GM12878 (cell line): ENCODE data around the gene ICE1. TPM values are rescaled to one million over a fixed set of nuclear protein-coding genes. Genes with fewer than 3 reads are reported as not detected.

Experiments
- ATAC-seq: fragments of 200-7000 bp; cut with Tn5 transposase; 3 replicates; pipeline ENCODE4 v1.9.1; 2020; ENCODE audit warnings: mild to moderate bottlenecking, moderate library complexity
- BruUV-seq: library from RNA; stranded (reverse); fragments of 400-500 nt; replicated peaks from 2 replicates; lab custom pipeline; 2021; lab: Mats Ljungman, UMichigan
- CTCF ChIA-PET: fragments of 300-600 bp; sonication (Branson Sonifier 250); formaldehyde crosslinking; extraction: SDS; loops from one replicate; lab custom pipeline; 2021; ENCODE audit warnings: inconsistent platforms; lab: Yijun Ruan, JAX
- POLR2A ChIA-PET: fragments of 350-600 bp; formaldehyde crosslinking; extraction: SDS; loops from one replicate; lab custom pipeline; 2021; ENCODE audit warnings: inconsistent platforms; lab: Charles Lee
- RAD21 ChIA-PET: fragments of 300-600 bp; sonication (Branson Sonifier 250); formaldehyde crosslinking; loops from one replicate; lab custom pipeline; 2023; ENCODE audit warnings: antibody characterized with exemption; ENCODE audit not compliant: unreplicated experiment; lab: Charles Lee
- SMC1A ChIA-PET: fragments of 300-600 bp; sonication (Branson Sonifier 250); formaldehyde crosslinking; loops from one replicate; lab custom pipeline; 2023; ENCODE audit not compliant: unreplicated experiment, uncharacterized antibody; lab: Charles Lee
- DNase-seq: peaks from one replicate; pipeline ENCODE4 v3.0.0-alpha.2; 2011; ENCODE audit warnings: low read depth, low spot score
- FAIRE-seq: peaks from 3 replicates; lab custom pipeline; 2011; peaks lifted over from hg19 to GRCh38; lab: Jason Lieb, UNC
- H2AFZ ChIP-seq: 2 replicates; pipeline ENCODE4 v1.6.0; 2011; ENCODE audit warnings: low read depth, low read length, control low read depth; ENCODE audit not compliant: control insufficient read depth
- H3K27ac ChIP-seq: 2 replicates; pipeline ENCODE4 v1.5.1; 2011; ENCODE audit warnings: control low read depth; ENCODE audit not compliant: control insufficient read depth, insufficient read depth
- H3K27me3 ChIP-seq, 2 experiments: replicated peaks in 1 of 2; 2 replicates each; pipeline versions ENCODE4 v1.6.0 to v1.6.1; 2011; ENCODE audit warnings: low read length in 1 of 2; ENCODE audit not compliant: control insufficient read depth in 2 of 2, insufficient read depth in 2 of 2
- H3K36me3 ChIP-seq, 2 experiments: 2 replicates each; pipeline ENCODE4 v1.5.1; 2011; ENCODE audit warnings: low read length in 1 of 2; ENCODE audit not compliant: control insufficient read depth in 2 of 2, insufficient read depth in 2 of 2
- H3K4me1 ChIP-seq: 2 replicates; pipeline ENCODE4 v1.6.1; 2011; ENCODE audit warnings: mild to moderate bottlenecking, low read length, moderate library complexity, mixed read lengths; ENCODE audit not compliant: control insufficient read depth, insufficient read depth
- H3K4me2 ChIP-seq: 2 replicates; pipeline ENCODE4 v1.6.0; 2011; ENCODE audit warnings: control low read depth; ENCODE audit not compliant: control insufficient read depth, insufficient read depth
- H3K4me3 ChIP-seq: fragments of 200-600 bp; sonication (generic); 2 replicates; pipeline ENCODE4 v1.5.1; 2016
- H3K79me2 ChIP-seq: 2 replicates; pipeline ENCODE4 v1.6.0; 2011; ENCODE audit warnings: low read length; ENCODE audit not compliant: control insufficient read depth, insufficient read depth
- H3K9ac ChIP-seq: 2 replicates; pipeline ENCODE4 v1.8.0; 2011; ENCODE audit warnings: low read length, control low read depth, mixed read lengths; ENCODE audit not compliant: control insufficient read depth, insufficient read depth
- H3K9me3 ChIP-seq: replicated peaks from 3 replicates; pipeline ENCODE4 v1.5.1; 2011; ENCODE audit warnings: mild to moderate bottlenecking, low read length; ENCODE audit not compliant: control insufficient read depth, insufficient read depth
- H4K20me1 ChIP-seq: 2 replicates; pipeline ENCODE4 v1.6.0; 2011; ENCODE audit not compliant: control insufficient read depth, insufficient read depth
- DPF2 ChIP-seq: fragments of 450-650 bp; IDR thresholded peaks from 2 replicates; pipeline ENCODE4 v1.6.1; 2017; ENCODE audit warnings: mild to moderate bottlenecking
- KLF5 ChIP-seq: fragments of 450-650 bp; IDR thresholded peaks from 2 replicates; pipeline ENCODE4 v1.6.1; 2014; ENCODE audit warnings: mild to moderate bottlenecking; ENCODE audit not compliant: partially characterized antibody
- RCOR1 ChIP-seq: conservative IDR thresholded peaks from 2 replicates; pipeline ENCODE4 v1.6.1; 2012; ENCODE audit warnings: low read depth, low read length, improper control_type of control experiment
- SMAD1 ChIP-seq: fragments of 450-650 bp; IDR thresholded peaks from 2 replicates; pipeline ENCODE4 v1.6.1; 2018; ENCODE audit warnings: mild to moderate bottlenecking, low read depth; ENCODE audit not compliant: partially characterized antibody
- YBX1 ChIP-seq: fragments of 450-650 bp; IDR thresholded peaks from 2 replicates; pipeline ENCODE4 v1.6.1; 2016; ENCODE audit warnings: antibody characterized with exemption
- ZNF384 ChIP-seq: IDR thresholded peaks from 2 replicates; pipeline ENCODE4 v1.6.1; 2012; ENCODE audit warnings: low read depth, mild to moderate bottlenecking, low read length, improper control_type of control experiment, borderline replicate concordance
- WGBS: methylation state at CpG from one replicate; pipeline ENCODE4 v1.1.6; 2016; ENCODE audit warnings: low lambda C conversion rate; ENCODE audit not compliant: insufficient replicate concordance, insufficient coverage; ENCODE audit errors: missing lambda C conversion rate; 5-methylcytosine and 5-hydroxymethylcytosine counted together
- in situ Hi-C: fragments of 300-500 bp; cut with MboI; formaldehyde crosslinking; loops from 9 replicates; pipeline ENCODE4 v1.14.3; 2018; ENCODE audit warnings: mixed read lengths
- intact Hi-C: fragments of 100-400 bp; cut with micrococcal nuclease; formaldehyde crosslinking; loops from one replicate; pipeline ENCODE4 v1.14.2; 2022; ENCODE audit not compliant: unreplicated experiment
- polyA plus RNA-seq, 11 experiments: library from polyadenylated mRNA; depleted of rRNA in 4 of 11; unstranded in 6 of 11; stranded (reverse) in 5 of 11; fragments of >200 nt; fragmentation: Nextera tagmentation in 4 of 11; fragmentation: Illumina TruSeq in 1 of 11; extraction: Ambion mirVana in 4 of 11; extraction: Trizol in 1 of 11; gene quantifications; 1 replicate in 1 of 11; 2 replicates in 10 of 11; pipeline versions ENCODE4 v1.2.1 to v1.2.3, GENCODE V29; 2011 to 2016; ENCODE audit warnings: inconsistent platforms in 2 of 11, missing spikeins in 2 of 11, low read depth in 1 of 11
- total RNA-seq, 4 experiments: library from RNA; depleted of rRNA in 3 of 4; stranded (reverse); fragments of >200 nt in 3 of 4; fragmentation: Illumina TruSeq in 1 of 4; extraction: Trizol in 1 of 4; gene quantifications; 2 replicates each; pipeline versions ENCODE4 v1.2.1 to v1.2.3, GENCODE V29; 2013 to 2021
- TF ChIP-seq, protein P1 (sequence below): IDR thresholded peaks from 2 replicates; pipeline ENCODE4 v1.6.1; 2012; ENCODE audit warnings: mild to moderate bottlenecking, low read depth, low read length
- TF ChIP-seq, protein P2 (sequence below), 3 experiments: IDR thresholded peaks in 2 of 3; conservative IDR thresholded peaks in 1 of 3; 2 replicates each; pipeline ENCODE4 v1.5.1; 2011; ENCODE audit warnings: low read depth in 3 of 3, low read length in 3 of 3, mild to moderate bottlenecking in 3 of 3, control low read depth in 2 of 3, moderate library complexity in 2 of 3, inconsistent platforms in 1 of 3, mixed read lengths in 1 of 3; ENCODE audit not compliant: control insufficient read depth in 2 of 3, insufficient read depth in 1 of 3; ENCODE audit errors: extremely low read depth in 1 of 3
- TF ChIP-seq, protein P3 (sequence below): fragments of 450-650 bp; IDR thresholded peaks from 2 replicates; pipeline ENCODE4 v1.6.1; 2016; ENCODE audit warnings: mild to moderate bottlenecking, moderate library complexity, borderline replicate concordance
- TF ChIP-seq, protein P4 (sequence below): IDR thresholded peaks from 2 replicates; pipeline ENCODE4 v1.6.1; 2012; ENCODE audit warnings: low read depth, low read length, improper control_type of control experiment

The ICE1 gene
- total and polyA plus RNA-seq, 10 of the 15 experiments (the other 5 are each of a cell fraction or from before 2014, with no cell fraction given) = 3.8 to 31.4 (median 18.9) TPM

DNA sequence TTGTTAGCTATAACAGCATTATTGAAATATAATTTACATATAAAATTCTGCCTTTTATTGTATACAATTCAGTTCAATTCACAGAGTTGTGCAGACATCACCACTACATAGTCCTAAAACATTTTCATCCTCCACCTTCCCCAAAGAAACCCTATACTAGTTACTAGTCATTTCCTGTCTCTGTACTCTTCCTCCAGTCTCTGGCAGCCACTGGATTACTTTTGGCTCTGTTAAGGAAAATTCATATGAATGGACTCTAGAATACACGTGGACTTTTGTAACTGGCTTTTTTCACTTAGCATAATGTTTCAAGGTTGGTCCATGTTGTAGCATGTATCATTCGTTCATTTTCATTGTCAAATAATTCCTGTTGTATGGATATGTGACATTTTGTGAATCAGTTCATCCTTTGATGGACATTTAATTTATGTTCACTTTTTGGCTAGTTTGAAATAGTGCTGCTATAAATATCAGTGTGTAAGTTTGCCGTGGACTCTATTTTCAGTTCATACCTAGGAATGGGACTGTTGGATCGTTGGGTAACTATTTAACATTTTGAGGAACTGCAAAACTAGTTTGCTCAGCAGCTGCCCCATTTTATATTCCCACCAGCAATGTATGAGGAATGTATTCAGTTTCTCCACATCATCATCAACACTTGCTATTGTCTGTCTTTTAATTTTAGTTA, 9.7 kb downstream of the ICE1 start:
- no peaks in the 10 kb centered on the region for H3K9me3 ChIP-seq
- H3K9ac ChIP-seq = no peak overlapping the region
- in situ Hi-C loops = no loop called here
- no peak for ATAC-seq
- ChIA-PET POLR2A (no interaction called here), RAD21 (no interaction called here), CTCF (interaction anchor here (0.7 kb wide), 1 partner anchor 13 kb away, joined by 3 read pairs; no protein-coding TSS in a partner anchor), SMC1A (no interaction called here)
- intact Hi-C loops = no loop called here
- H3K27ac ChIP-seq = no peak overlapping the region
- BruUV-seq = no TSS peak
- no peak overlapping the region for H3K4me3 ChIP-seq
- FAIRE-seq = no peak
- H3K36me3 ChIP-seq = no peaks in the 10 kb centered on the region; a peak in 3 of 4 replicates
- no peak overlapping the region for H3K4me2 ChIP-seq
- H3K4me1 ChIP-seq = peaks cover 9% of the 10 kb centered on the region
- H3K27me3 ChIP-seq = no peaks in the 10 kb centered on the region
- H2AFZ ChIP-seq = no peak overlapping the region
- 68% methylated on average over 4 of the region's 4 CpGs for WGBS
- H4K20me1 ChIP-seq = no peaks in the 10 kb centered on the region
- peaks cover 68% of the 10 kb centered on the region for H3K79me2 ChIP-seq
- DNase-seq = no peak
- no peak for TF ChIP-seq ZNF384
- TF ChIP-seq DPF2 = no peak
- no peak for TF ChIP-seq SMAD1
- TF ChIP-seq, protein P1, sequence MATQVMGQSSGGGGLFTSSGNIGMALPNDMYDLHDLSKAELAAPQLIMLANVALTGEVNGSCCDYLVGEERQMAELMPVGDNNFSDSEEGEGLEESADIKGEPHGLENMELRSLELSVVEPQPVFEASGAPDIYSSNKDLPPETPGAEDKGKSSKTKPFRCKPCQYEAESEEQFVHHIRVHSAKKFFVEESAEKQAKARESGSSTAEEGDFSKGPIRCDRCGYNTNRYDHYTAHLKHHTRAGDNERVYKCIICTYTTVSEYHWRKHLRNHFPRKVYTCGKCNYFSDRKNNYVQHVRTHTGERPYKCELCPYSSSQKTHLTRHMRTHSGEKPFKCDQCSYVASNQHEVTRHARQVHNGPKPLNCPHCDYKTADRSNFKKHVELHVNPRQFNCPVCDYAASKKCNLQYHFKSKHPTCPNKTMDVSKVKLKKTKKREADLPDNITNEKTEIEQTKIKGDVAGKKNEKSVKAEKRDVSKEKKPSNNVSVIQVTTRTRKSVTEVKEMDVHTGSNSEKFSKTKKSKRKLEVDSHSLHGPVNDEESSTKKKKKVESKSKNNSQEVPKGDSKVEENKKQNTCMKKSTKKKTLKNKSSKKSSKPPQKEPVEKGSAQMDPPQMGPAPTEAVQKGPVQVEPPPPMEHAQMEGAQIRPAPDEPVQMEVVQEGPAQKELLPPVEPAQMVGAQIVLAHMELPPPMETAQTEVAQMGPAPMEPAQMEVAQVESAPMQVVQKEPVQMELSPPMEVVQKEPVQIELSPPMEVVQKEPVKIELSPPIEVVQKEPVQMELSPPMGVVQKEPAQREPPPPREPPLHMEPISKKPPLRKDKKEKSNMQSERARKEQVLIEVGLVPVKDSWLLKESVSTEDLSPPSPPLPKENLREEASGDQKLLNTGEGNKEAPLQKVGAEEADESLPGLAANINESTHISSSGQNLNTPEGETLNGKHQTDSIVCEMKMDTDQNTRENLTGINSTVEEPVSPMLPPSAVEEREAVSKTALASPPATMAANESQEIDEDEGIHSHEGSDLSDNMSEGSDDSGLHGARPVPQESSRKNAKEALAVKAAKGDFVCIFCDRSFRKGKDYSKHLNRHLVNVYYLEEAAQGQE = no peak
- TF ChIP-seq, protein P2, sequence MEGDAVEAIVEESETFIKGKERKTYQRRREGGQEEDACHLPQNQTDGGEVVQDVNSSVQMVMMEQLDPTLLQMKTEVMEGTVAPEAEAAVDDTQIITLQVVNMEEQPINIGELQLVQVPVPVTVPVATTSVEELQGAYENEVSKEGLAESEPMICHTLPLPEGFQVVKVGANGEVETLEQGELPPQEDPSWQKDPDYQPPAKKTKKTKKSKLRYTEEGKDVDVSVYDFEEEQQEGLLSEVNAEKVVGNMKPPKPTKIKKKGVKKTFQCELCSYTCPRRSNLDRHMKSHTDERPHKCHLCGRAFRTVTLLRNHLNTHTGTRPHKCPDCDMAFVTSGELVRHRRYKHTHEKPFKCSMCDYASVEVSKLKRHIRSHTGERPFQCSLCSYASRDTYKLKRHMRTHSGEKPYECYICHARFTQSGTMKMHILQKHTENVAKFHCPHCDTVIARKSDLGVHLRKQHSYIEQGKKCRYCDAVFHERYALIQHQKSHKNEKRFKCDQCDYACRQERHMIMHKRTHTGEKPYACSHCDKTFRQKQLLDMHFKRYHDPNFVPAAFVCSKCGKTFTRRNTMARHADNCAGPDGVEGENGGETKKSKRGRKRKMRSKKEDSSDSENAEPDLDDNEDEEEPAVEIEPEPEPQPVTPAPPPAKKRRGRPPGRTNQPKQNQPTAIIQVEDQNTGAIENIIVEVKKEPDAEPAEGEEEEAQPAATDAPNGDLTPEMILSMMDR (IDR thresholded peaks at IDR 0.05 in 2 of 3, conservative IDR thresholded peaks at IDR 0.05 in 1 of 3; ENCODE audit: control insufficient read depth in 2 of 3, extremely low read depth in 1 of 3, insufficient read depth in 1 of 3, low read depth in 3 of 3, low read length in 3 of 3) = no peak
- no peak for TF ChIP-seq KLF5
- TF ChIP-seq YBX1 = no peak
- no peak for TF ChIP-seq RCOR1
- TF ChIP-seq, protein P3, sequence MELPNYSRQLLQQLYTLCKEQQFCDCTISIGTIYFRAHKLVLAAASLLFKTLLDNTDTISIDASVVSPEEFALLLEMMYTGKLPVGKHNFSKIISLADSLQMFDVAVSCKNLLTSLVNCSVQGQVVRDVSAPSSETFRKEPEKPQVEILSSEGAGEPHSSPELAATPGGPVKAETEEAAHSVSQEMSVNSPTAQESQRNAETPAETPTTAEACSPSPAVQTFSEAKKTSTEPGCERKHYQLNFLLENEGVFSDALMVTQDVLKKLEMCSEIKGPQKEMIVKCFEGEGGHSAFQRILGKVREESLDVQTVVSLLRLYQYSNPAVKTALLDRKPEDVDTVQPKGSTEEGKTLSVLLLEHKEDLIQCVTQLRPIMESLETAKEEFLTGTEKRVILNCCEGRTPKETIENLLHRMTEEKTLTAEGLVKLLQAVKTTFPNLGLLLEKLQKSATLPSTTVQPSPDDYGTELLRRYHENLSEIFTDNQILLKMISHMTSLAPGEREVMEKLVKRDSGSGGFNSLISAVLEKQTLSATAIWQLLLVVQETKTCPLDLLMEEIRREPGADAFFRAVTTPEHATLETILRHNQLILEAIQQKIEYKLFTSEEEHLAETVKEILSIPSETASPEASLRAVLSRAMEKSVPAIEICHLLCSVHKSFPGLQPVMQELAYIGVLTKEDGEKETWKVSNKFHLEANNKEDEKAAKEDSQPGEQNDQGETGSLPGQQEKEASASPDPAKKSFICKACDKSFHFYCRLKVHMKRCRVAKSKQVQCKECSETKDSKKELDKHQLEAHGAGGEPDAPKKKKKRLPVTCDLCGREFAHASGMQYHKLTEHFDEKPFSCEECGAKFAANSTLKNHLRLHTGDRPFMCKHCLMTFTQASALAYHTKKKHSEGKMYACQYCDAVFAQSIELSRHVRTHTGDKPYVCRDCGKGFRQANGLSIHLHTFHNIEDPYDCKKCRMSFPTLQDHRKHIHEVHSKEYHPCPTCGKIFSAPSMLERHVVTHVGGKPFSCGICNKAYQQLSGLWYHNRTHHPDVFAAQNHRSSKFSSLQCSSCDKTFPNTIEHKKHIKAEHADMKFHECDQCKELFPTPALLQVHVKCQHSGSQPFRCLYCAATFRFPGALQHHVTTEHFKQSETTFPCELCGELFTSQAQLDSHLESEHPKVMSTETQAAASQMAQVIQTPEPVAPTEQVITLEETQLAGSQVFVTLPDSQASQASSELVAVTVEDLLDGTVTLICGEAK = no peak
- TF ChIP-seq, protein P4, sequence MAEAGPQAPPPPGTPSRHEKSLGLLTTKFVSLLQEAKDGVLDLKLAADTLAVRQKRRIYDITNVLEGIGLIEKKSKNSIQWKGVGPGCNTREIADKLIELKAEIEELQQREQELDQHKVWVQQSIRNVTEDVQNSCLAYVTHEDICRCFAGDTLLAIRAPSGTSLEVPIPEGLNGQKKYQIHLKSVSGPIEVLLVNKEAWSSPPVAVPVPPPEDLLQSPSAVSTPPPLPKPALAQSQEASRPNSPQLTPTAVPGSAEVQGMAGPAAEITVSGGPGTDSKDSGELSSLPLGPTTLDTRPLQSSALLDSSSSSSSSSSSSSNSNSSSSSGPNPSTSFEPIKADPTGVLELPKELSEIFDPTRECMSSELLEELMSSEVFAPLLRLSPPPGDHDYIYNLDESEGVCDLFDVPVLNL = no peak
